HG03378 (cell line): ENCODE results near the gene ANK2.
"Not testable (repeated sequence)": the region's sequence is repeated elsewhere in the genome, so short reads cannot be mapped to it uniquely, and the experiment has no call there.

ENCODE experiments used
- ATAC-seq: cut with Tn5 transposase; IDR thresholded peaks from one replicate; pipeline ENCODE4 v1.9.1; 2021; ENCODE audit warnings: mild to moderate bottlenecking, moderate library complexity; ENCODE audit not compliant: unreplicated experiment

ANK2 gene

DNA sequence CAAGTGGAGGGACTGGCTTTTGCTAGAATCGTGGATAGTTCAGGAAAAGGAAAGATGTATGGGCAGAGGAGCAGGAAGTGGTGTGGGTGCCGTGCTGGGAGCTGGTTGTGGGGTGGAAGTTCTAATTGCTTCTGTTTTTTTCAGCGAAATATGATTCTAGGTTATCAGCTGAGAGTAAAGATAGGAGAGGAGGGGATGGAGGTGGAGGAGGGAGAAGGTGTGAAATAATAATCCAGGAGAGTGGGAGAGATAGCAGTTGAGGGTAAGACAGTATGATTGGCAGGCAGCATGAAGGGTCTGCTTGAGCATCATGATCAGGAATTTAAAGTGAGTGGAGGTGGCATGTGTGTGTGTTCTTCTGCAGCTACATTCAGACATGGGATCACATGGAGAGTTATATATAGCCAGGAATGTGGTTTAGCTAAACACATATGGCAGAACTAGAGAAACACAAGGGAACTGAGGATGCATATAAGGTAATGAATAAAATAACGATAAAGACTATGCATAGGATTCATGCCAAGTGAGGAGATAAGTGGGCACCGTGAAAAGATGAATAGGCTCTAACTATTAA, 133.7 kb downstream of the ANK2 start:
- no peak for ATAC-seq

- not testable (repeated sequence) for ATAC-seq
These were observed 136.8 kb downstream of the ANK2 start for GRCh38 chr4:113186220-113186619.

GRCh38 chr4:113186913-113187312, 137.5 kb downstream of the ANK2 start:
- ATAC-seq: no peak

DNA sequence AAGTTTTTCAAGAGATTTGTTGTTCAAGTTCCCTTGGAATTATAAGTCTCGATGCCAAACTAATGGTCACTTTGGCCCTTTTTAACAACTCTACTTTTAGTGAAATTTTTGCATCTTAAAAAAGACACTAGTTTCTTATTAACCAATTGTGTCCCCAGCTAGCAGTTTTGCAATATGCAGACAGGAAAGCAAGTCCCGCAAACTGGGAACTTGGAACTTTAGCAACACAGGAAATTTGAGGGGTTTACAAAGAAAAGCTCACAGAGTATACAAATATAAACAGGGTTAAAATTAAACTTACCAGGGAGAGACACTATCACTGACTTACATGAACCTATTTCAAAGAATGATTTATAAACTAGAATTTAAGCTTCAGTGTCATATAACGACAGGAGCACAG, 137.9 kb downstream of the ANK2 start:
- ATAC-seq: no peak

- no peak for ATAC-seq
These were observed 140.1 kb downstream of the ANK2 start for GRCh38 chr4:113189546-113189945.

DNA sequence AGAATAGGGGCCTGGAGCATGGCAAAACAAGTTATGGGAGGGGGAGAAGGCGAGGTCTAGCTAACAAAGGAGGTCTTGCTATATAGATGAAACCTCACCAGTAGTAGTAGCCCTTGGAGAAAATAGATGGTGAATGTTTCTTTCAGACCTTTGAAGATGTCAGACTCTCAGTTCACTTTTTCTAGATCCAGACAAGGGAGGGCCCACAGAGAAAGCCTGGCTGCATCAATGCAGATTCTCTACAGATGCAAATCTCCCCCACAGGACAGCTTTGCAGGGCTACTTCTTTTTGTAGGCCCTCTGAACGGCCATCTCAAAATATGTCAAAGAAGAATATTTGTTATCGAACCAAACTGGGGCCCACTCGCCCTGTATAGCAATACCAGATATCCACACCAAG, 159.7 kb downstream of the ANK2 start:
- ATAC-seq: no peak

DNA sequence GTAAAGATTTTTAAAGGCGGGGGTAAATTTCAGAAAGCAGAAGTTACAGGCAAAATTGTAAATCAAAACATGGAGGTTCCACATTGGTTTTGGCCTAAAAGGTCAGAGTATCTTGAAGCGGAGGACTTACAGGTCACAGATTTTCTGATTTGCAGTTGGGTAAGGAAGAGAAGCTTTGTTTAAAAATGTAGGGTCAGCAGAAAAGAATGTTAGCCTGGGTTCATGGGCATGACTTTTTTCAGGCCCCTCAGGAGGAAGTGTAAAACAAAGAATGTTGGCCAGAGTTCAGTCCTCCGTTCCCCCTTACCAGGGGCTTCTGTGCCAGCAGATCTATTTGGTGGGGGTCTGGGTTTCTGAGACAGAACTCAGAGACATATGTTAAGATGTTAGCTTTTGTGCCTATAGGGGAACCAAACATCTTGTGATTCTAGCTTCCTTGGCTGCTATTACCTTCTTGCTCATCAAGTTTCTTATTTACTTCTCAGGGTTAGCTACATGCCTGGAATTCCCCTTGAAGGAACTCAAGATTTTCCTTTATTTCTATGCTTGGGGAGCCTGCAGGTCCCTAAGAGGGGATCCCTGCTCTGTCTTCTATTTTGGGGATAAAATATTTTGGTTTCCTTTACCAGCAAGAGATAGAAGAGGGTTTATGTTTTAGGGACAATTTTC, 160.3 kb downstream of the ANK2 start:
- ATAC-seq: no peak

DNA sequence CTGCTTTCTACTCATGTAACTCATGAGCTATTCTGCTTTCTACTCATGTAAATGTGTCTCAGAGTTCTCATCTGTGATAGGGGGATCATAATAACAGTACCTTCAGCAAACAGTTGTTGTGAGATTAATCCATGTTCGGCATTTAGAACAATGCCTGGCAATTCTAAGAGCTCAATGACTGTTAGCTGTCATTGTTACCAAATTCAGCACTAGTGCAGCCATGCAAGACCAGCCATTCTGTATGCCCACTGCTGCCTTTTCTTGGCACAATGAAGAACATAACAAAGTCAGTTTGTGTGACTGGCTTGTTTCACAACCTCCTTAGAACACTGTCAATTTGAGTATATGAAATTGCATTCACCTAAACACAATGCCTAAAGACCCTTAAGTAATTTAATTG, 163.2 kb downstream of the ANK2 start:
- no peak for ATAC-seq

- no peak for ATAC-seq
These were observed 172.5 kb downstream of the ANK2 start for GRCh38 chr4:113221990-113222389.

GRCh38 chr4:113222471-113222870, 173.0 kb downstream of the ANK2 start:
- no peak for ATAC-seq

- no peak for ATAC-seq
These were observed 173.5 kb downstream of the ANK2 start for GRCh38 chr4:113223001-113223400.

DNA sequence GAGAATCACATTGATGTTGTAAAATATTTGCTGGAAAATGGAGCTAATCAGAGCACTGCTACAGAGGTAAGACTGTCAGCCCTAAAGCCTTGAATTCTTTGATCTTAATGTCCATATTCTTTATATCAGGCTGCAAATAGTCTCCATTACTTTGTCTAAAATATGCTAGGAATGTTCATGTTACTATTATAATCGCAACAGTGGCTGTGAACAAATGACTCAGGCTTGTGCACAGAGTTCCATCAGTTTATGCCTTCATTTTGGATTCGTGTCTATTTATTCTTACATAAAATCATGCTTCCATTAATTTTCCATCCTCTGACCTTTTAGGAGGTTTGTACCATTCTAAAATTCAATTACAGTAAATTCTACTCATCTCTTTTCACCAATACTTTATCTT, 182.7 kb downstream of the ANK2 start:
- no peak for ATAC-seq

- no peak for ATAC-seq
These were observed 187.5 kb downstream of the ANK2 start for GRCh38 chr4:113236916-113237315.

DNA sequence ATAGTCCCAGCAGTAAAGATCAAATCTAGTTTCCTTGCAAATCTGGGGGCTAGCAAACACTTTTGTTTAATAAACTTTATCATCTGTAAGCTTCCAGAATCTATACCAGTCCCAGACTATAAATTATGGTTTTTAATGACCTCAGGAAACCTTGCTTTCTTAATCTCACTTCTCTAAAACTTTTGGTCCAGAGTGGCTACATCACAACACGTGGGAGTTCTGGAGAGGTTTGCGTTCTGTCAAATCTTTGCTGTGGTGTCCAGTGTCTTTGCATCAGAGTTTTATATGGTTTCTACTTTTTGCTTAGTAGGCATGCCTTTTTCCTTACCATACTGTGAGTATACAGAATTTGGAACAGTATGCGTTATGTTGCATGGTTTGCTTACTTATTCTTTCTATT, 193.9 kb downstream of the ANK2 start:
- ATAC-seq: no peak

DNA sequence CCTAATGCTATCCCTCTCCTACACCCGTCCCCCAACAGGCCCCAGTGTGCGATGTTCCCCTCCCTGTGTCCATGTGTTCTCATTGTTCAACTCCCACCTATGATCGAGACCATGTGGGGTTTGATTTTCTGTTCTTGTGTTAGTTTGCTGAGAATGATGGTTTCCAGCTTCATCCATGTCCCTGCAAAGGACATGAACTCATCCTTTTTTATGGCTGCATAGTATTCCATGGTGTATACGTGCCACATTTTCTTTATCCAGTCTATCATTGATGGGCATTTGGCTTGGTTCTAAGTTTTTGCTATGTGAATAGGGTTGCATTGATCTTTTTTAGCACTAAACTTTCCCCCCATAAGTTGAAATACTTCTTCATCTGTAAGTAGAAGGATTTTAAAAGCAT, 195.3 kb downstream of the ANK2 start:
- not testable (repeated sequence) for ATAC-seq

- ATAC-seq: no peak
These were observed 198.9 kb downstream of the ANK2 start for GRCh38 chr4:113248320-113248719.

DNA sequence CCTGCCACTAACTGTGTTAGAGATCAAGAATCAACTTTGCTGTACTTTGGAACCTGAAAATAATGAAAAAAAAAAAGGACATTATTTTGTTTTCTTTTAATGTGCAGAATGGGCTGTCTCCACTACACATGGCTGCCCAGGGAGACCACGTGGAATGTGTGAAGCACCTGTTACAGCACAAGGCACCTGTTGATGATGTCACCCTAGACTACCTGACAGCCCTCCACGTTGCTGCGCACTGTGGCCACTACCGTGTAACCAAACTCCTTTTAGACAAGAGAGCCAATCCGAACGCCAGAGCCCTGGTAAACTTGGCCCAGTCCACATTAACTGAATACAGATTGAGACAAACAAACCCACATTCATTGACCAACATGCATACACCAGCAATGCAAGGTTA, 206.2 kb downstream of the ANK2 start:
- no peak for ATAC-seq

GRCh38 chr4:113256946-113257345, 207.5 kb downstream of the ANK2 start:
- ATAC-seq: no peak

GRCh38 chr4:113260688-113261087, 211.2 kb downstream of the ANK2 start:
- ATAC-seq: no peak

DNA sequence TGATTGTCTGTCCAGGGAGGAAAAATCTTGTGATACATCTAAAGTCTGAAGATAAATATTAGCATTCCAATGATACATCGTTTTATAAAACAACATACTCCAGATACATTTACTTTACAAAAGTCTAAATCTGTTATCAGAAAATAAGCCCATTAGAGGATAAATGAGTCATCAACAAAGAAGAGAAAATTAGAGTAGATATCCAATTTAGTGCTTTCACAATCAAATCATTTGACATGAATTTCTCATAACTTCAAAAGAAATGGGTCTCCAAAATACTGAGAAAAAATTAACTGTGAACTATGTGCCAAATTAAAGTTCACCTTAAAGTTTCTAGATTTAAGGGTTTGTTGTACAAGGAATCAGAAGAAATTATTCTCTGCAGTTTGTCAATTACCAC, 213.8 kb downstream of the ANK2 start:
- ATAC-seq: no peak

- ATAC-seq: no peak
These were observed 221.3 kb downstream of the ANK2 start for GRCh38 chr4:113270520-113271319.

DNA sequence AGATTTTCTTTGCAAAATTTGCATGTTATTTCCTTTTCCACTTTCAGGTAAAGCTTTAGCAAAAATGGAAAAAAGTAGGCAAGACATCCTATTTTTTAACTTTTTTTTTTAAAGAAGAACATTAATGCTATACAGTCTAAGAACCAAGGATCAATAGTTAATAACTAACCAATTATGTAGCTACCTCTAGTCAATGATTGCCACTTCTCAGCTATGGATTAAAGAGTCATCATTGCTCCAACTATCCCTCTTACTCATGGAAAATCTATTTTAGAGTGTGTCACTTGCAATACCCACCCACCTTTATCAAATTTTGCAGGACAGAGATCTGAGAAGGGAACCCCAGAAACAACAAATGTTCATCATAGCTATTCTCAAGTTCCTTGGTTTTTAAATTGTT, 223.1 kb downstream of the ANK2 start:
- ATAC-seq: peak; percentile 68
